Upper lobe of left lung (tissue), 6 donors: Measurements from ENCODE around the gene DCST1. TPM values are rescaled to one million over a fixed set of nuclear protein-coding genes. Genes with fewer than 3 reads are reported as not detected.

Experiments used
- ATAC-seq, 2 donors: fragments of 200-7000 bp; cut with Tn5 transposase; one replicate each; pipeline ENCODE4 v1.9.1; 2022; ENCODE audit warnings: mild to moderate bottlenecking in 2 of 2, moderate library complexity in 2 of 2; ENCODE audit not compliant: low FRiP score in 2 of 2
- DNase-seq, 2 donors: peaks; one replicate each; pipeline ENCODE4 v3.0.0-alpha.2; 2019 to 2020
- H3K27ac ChIP-seq, 4 donors: fragments of 200-600 bp; sonication (generic); one replicate each; pipeline ENCODE4 v1.5.1; 2016 to 2019
- H3K27me3 ChIP-seq, 4 donors: fragments of 200-600 bp; sonication (generic); one replicate each; pipeline ENCODE4 v1.5.1; 2017 to 2019
- H3K36me3 ChIP-seq, 4 donors: fragments of 200-600 bp; sonication (generic); one replicate each; pipeline ENCODE4 v1.5.1; 2016 to 2019
- H3K4me1 ChIP-seq, 4 donors: fragments of 200-600 bp; sonication (generic); one replicate each; pipeline ENCODE4 v1.5.1; 2018 to 2019
- H3K4me3 ChIP-seq, 4 donors: fragments of 200-600 bp; sonication (generic); one replicate each; pipeline ENCODE4 v1.5.1; 2017 to 2019; ENCODE audit warnings: mild to moderate bottlenecking in 2 of 4, moderate library complexity in 1 of 4
- H3K9me3 ChIP-seq, 4 donors: fragments of 200-600 bp; sonication (generic); one replicate each; pipeline ENCODE4 v1.5.1; 2018 to 2019
- EP300 ChIP-seq, 4 donors: sonication (generic); formaldehyde crosslinking; IDR thresholded peaks; one replicate each; pipeline ENCODE4 v1.5.1; 2017; ENCODE audit warnings: antibody characterized with exemption in 4 of 4, control low read depth in 2 of 4
- POLR2A ChIP-seq, 4 donors: fragments of 450-650 bp; IDR thresholded peaks; one replicate each; pipeline ENCODE4 v1.5.1; 2016 to 2017; ENCODE audit warnings: antibody characterized with exemption in 4 of 4, mild to moderate bottlenecking in 2 of 4
- POLR2AphosphoS5 ChIP-seq, 2 donors: sonication (generic); formaldehyde crosslinking; IDR thresholded peaks; one replicate each; pipeline ENCODE4 v1.5.1; 2017; ENCODE audit warnings: antibody characterized with exemption in 2 of 2
- WGBS, 2 donors: methylation state at CpG; one replicate each; pipeline ENCODE4 v1.1.5; 2017 to 2018; 5-methylcytosine and 5-hydroxymethylcytosine counted together
- total RNA-seq, 6 donors: library from RNA; depleted of rRNA in 4 of 6; stranded (reverse); fragments of >200 nt in 4 of 6; gene quantifications; one replicate each; pipeline versions ENCODE4 v1.1.0 to v1.2.1, GENCODE V29; 2016 to 2021
- TF ChIP-seq, protein P1 (sequence below), 6 experiments: fragments of 450-650 bp in 4 of 6; fragments of 200-600 bp in 2 of 6; sonication (generic) in 2 of 6; IDR thresholded peaks; one replicate each; pipeline ENCODE4 v1.5.1; 2016 to 2019; ENCODE audit warnings: antibody characterized with exemption in 6 of 6
- donor health status: DM: no; HTN: no; CAD: no; lungs with moderate emphysema.
- donor health status: DM: no; HTN: yes; CAD: no; lungs with severe emphysema.

DCST1 gene
- total RNA-seq, 6 donors from 2014 or later = 0.89 TPM; not detected in 5

DNA sequence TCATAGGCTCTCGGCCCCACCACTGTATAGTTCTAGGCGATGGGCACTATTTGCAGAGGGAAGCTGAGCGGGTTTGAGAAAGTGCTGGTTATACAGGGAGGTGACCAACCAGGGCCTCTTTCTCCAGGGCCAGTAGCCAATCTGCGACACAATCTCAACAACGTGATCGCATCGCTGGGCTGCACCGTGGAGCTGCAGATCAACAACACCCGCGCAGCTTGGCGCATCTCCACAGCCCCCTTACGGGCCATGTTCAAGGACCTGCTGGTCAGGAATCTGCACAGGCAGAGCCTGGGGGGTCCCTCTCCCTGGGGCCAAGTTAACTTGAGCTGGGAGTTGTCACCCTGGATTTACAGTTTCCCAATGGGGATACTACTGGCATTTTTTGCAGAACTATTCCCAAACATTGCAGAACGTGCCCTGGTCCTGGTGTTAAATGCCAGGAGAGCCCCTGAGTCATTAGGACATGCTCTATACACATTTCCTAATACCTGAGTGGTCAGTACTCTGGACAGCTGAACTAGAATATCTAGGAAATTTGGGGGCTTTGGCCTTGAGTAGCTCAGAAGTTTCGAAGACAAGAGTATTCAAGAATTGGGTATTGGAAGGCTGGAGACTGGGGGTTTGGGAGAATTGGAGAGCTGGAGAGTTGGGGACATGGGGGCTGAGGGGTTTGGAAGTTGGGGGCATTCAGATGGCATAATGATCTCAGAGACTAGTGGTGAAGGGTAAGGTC is 6.9 kb downstream of the DCST1 start:
- no peak for ATAC-seq
- WGBS, 2 donors = 87 to 90% methylated on average over 14 of the region's 14 CpGs
- H3K27ac ChIP-seq = no peak overlapping the region
- no peaks in the 10 kb centered on the region for H3K27me3 ChIP-seq
- H3K9me3 ChIP-seq = no peaks in the 10 kb centered on the region
- no peak for DNase-seq
- no peak overlapping the region for H3K4me3 ChIP-seq
- TF ChIP-seq EP300 (IDR thresholded peaks at IDR 0.05) (no peak), POLR2A (IDR thresholded peaks at IDR 0.05) (no peak), POLR2AphosphoS5 (IDR thresholded peaks at IDR 0.05) (no peak)
- TF ChIP-seq, protein P1, sequence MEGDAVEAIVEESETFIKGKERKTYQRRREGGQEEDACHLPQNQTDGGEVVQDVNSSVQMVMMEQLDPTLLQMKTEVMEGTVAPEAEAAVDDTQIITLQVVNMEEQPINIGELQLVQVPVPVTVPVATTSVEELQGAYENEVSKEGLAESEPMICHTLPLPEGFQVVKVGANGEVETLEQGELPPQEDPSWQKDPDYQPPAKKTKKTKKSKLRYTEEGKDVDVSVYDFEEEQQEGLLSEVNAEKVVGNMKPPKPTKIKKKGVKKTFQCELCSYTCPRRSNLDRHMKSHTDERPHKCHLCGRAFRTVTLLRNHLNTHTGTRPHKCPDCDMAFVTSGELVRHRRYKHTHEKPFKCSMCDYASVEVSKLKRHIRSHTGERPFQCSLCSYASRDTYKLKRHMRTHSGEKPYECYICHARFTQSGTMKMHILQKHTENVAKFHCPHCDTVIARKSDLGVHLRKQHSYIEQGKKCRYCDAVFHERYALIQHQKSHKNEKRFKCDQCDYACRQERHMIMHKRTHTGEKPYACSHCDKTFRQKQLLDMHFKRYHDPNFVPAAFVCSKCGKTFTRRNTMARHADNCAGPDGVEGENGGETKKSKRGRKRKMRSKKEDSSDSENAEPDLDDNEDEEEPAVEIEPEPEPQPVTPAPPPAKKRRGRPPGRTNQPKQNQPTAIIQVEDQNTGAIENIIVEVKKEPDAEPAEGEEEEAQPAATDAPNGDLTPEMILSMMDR (IDR thresholded peaks at IDR 0.05) = no peak
- H3K4me1 ChIP-seq = peaks cover 19 to 29% (median 24%) of the 10 kb centered on the region in 4 donors
- H3K36me3 ChIP-seq = no peaks in the 10 kb centered on the region

DNA sequence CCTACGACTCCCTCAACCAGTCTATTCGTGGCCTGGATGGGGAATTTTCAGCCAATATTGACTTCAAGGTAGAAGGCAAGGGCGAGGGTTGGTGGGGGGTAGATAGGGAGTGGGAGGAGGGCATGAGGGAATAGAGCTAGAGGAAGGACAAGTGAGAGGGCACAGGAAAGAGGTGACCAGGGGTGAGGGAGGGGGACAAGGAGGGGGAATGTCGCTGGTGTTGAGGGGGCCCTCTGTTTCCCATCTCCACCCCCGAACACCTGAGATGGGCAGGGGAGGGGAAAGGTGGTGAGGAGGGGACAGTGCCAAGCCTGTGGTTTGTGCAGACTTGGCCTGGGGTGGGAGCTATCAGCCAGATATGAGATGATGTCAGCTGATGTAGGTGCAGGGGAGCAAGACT is 9.2 kb downstream of the DCST1 start:
- Histone ChIP-seq H3K9me3 (no peaks in the 10 kb centered on the region), H3K27ac (no peak overlapping the region), H3K36me3 (no peaks in the 10 kb centered on the region), H3K4me1 (peaks cover 19 to 29% (median 25%) of the 10 kb centered on the region in 4 donors), H3K27me3 (no peaks in the 10 kb centered on the region), H3K4me3 (no peak overlapping the region)
- no peak for ATAC-seq
- 72 to 81% methylated on average over 5 of the region's 5 CpGs for WGBS, 2 donors
- TF ChIP-seq POLR2A (IDR thresholded peaks at IDR 0.05) = no peak
- TF ChIP-seq, protein P1 (IDR thresholded peaks at IDR 0.05) = no peak
- no peak for TF ChIP-seq POLR2AphosphoS5 (IDR thresholded peaks at IDR 0.05)
- TF ChIP-seq EP300 (IDR thresholded peaks at IDR 0.05) = no peak
- no peak for DNase-seq

DNA sequence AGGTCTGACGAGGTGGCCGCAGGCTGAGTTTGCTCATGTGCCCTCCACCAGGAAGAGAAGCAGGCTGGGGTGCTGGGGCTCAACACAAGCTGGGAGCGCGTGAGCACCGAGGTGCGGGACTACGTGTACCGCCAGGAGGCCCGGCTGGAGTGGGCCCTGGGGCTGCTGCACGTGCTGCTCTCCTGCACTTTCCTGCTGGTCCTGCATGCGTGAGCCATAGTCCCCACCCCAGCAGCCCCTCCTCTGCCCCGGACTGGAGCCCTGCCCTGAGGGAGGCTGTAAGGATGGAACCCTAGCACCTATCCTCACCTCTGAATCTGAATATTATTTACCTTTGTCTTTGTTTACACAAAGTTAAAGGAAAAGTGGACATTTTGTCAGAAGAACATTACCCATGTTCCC is 9.7 kb downstream of the DCST1 start:
- Histone ChIP-seq H3K4me3 (no peak overlapping the region), H3K4me1 (peaks cover 19 to 27% (median 24%) of the 10 kb centered on the region in 4 donors), H3K9me3 (no peaks in the 10 kb centered on the region), H3K36me3 (no peaks in the 10 kb centered on the region), H3K27me3 (no peaks in the 10 kb centered on the region), H3K27ac (no peak overlapping the region)
- no peak for ATAC-seq
- TF ChIP-seq POLR2AphosphoS5 (IDR thresholded peaks at IDR 0.05) (no peak), EP300 (IDR thresholded peaks at IDR 0.05) (no peak), POLR2A (IDR thresholded peaks at IDR 0.05) (no peak)
- TF ChIP-seq, protein P1 (IDR thresholded peaks at IDR 0.05) = no peak
- peak in 1 of 2 donors; percentile 83 for DNase-seq
- 76% methylated on average over 7 to 12 of the region's 12 CpGs for WGBS, 2 donors

DNA sequence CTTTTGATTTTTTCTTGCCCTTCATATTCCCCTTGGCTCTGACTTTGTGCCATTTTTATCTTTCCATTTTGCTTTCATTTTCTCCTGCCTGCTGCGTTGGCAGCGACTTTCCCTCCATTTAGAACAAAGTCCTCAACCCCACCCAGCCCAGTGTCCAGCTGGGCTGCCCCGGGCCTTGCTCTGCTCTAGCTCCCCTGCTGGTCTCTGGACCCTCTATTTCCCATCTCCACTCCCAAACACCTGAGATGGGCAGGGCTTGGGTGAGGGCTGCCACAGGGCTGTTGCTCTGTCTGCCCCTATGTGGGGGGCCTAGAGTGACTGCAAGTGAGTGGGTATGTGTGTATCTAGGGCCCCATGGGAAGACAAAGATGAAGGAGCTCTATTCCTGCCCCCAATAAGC is 10.2 kb downstream of the DCST1 start:
- Histone ChIP-seq H3K36me3 (no peaks in the 10 kb centered on the region), H3K4me3 (no peak overlapping the region), H3K4me1 (peaks cover 17 to 27% (median 20%) of the 10 kb centered on the region in 4 donors), H3K27me3 (no peaks in the 10 kb centered on the region), H3K27ac (no peak overlapping the region), H3K9me3 (no peaks in the 10 kb centered on the region)
- WGBS, 2 donors = 54 to 70% methylated on average over 3 of the region's 3 CpGs
- ATAC-seq = no peak
- TF ChIP-seq EP300 (IDR thresholded peaks at IDR 0.05) (no peak), POLR2AphosphoS5 (IDR thresholded peaks at IDR 0.05) (no peak), POLR2A (IDR thresholded peaks at IDR 0.05) (no peak)
- TF ChIP-seq, protein P1 (IDR thresholded peaks at IDR 0.05) = no peak
- no peak for DNase-seq

DNA sequence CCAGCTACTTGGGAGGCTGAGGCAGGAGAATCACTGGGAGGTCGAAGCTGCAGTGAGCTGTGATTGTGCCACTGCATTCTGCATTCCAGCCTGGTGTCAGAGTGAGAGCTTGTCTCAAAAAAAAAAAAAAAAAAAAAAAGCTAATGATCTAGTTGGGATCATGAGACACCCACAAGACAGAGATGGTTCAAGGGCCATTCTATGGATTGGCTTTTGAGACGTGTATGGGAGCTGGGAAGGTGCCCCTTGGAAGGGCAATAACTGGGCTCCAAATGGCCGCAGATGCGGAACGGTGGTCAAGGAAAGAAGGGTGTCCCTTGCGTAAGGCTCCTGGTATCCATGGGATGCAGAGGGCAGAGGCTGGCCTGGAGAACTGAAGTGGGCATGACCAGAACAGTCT is 10.7 kb downstream of the DCST1 start:
- Histone ChIP-seq H3K27me3 (no peaks in the 10 kb centered on the region), H3K4me1 (peaks cover 13 to 26% (median 18%) of the 10 kb centered on the region in 4 donors), H3K9me3 (no peaks in the 10 kb centered on the region), H3K36me3 (no peaks in the 10 kb centered on the region), H3K27ac (peak overlapping the region in 3 of 4 donors; percentile 51 to 73 (median 65)), H3K4me3 (no peak overlapping the region)
- ATAC-seq (no peak), DNase-seq (no peak)
- WGBS, 2 donors = 84 to 89% methylated on average over 6 of the region's 6 CpGs
- TF ChIP-seq POLR2AphosphoS5 (IDR thresholded peaks at IDR 0.05) (no peak), POLR2A (IDR thresholded peaks at IDR 0.05) (no peak), EP300 (IDR thresholded peaks at IDR 0.05) (no peak)
- TF ChIP-seq, protein P1 (IDR thresholded peaks at IDR 0.05) = no peak
